Glomerular visceral epithelial cell (primary cell): ENCODE measurements around the gene MARCKS.

Source experiments
- DNase-seq: peaks from one replicate; pipeline ENCODE4 v3.0.0-alpha.2; 2016; ENCODE audit errors: extremely low spot score

Gene MARCKS

DNA sequence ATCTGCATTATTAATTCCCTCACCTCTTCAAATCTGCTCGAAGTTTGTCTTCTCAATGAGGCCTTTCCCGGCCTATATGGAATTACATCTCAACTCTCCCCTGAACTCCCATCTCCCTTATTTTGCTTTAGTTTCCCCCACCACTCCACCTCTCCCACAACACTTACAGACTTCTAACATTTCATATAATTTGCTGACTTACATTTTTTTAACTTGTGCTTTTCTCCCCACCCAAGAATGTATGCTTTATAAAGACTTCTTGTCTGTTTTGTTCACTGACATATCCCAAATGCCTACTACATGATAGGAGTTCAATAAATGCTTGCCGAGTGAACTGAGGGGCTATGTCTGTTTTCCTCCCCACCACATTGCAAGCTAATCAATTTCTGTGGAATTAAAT lies 3.9 kb upstream of the MARCKS start:
- no peak for DNase-seq

DNA sequence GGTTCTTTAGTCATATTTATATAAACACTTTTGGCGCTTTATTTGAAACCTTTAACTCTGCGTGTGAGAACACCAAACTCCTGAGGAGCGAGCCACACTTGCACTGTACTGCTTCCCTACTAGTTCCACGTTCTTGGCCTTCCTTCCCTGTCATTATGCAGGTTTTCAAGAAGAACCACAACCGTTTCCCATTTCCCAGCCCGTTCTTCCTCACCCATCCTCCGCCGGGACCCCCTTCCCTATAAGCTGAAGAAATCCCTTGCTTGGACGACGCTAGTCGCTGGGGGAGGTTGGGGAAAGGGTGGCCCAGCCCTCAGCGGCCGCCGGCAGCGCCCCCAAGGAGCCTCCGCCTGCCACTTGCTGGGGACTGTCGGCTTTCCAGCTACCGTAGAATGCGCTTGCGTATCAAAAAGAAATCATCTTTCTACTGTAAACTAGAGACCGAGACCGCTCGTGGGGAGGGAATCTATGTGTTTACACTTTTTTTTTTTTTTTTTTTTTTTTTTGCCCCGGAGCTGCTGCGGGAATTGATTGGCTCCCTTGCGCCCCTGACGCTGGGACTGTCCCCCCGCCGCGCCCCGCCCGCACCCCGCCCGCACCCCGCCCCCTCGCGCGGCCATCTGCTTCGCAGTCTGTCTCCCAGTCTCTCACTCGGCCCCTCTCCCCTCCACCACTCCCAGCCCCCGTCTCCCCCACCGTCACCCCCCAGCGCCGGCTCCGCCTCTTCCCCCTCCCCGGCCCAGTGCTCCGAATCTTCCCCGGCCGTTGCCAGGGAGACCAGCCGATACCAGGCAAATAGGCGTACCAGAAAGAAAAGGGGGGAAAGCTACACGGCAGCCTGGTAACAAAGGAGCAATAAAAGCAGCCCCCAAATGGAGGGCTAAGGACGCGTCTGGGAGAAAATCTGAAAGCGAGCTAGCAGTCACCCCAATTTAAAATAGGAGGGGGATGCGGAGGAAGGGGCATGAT lies 2.3 kb upstream of the MARCKS start:
- DNase-seq = peak; percentile 89

DNA sequence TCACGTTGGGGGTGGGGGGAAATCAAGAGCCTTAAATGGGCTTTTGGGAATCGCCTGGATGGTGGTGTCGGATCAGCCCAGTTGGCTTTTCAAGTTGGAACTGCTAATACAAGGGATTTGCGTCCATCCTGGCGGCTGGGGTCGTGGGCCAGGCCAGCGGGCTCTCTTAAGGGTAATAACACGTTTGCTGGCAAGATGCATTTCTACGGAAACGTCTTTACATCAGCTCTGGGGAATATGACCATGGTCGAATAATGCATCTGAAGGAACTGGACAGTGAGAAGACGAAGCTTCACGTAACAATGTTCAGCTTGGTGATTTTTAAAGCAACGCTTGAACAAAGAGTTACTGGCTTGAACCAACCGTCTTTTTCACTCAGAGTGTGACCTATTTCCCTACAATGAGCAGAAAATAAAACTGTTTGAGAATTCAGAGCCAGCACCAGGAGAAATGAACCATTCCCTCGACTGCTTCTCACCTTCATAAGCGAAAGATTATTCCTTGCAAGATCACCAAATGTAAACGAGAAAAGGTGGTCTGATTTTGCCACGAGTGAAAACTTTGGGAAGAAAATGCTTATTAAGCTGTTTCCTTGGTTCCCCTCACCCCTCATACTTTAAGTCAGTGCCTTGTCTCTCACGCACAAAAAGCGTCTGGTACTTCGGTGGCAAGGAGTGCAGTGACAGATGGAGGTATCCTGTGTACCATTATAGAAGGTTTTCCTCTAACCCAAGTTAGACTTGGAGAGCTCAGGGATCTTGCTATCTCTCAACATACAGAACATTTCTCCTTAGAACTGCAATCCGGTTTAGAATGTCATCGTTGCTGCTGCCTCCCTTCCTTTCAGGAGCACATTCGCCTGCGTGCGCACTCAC lies 1.4 kb upstream of the MARCKS start:
- DNase-seq = peak; percentile 48

DNA sequence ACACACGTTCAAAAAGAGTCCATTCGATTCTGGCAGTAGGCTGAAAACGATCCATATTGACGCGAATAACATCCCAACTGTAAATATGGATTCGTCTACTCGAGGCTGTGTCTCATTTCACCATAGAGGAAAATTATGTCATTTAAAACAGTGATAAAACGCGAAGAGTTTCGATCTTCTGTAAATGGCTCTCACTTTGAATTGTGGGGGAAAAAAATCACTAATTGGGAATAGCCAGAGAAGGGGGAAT lies 845 bp upstream of the MARCKS start:
- DNase-seq = no peak

DNA sequence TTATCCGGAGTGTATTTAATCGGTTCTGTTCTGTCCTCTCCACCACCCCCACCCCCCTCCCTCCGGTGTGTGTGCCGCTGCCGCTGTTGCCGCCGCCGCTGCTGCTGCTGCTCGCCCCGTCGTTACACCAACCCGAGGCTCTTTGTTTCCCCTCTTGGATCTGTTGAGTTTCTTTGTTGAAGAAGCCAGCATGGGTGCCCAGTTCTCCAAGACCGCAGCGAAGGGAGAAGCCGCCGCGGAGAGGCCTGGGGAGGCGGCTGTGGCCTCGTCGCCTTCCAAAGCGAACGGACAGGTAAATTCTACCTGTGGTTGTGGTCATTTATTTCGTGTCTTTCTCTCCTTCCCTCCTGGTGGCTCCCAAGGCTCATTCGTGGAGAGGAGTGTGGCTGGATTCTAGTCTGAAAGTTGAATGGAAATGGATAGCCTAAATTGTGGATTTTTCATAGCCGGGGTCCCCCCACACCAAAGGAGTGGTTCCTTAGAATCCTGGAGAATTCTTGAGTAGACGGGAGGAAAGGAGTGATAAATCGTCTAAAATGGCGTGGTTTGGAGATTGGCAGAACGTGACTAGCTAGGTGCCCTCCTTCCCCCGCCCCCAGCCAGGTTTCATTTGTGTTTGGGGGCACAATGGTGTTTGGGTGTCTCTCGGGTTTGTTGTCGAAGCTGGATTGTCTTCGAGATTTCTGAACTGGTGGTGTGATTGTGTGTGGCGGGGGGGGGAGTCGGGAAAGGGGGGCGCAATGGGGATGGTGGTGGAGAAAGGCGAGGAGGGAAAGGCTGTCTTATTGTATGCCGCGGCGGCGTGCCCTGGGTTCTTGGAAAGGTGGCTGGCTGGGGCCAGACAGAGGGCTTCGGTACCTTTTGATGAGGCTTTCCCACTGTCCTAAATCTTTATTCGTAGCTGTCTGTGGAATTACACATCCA lies 673 bp downstream of the MARCKS start:
- peak; percentile 60 for DNase-seq

DNA sequence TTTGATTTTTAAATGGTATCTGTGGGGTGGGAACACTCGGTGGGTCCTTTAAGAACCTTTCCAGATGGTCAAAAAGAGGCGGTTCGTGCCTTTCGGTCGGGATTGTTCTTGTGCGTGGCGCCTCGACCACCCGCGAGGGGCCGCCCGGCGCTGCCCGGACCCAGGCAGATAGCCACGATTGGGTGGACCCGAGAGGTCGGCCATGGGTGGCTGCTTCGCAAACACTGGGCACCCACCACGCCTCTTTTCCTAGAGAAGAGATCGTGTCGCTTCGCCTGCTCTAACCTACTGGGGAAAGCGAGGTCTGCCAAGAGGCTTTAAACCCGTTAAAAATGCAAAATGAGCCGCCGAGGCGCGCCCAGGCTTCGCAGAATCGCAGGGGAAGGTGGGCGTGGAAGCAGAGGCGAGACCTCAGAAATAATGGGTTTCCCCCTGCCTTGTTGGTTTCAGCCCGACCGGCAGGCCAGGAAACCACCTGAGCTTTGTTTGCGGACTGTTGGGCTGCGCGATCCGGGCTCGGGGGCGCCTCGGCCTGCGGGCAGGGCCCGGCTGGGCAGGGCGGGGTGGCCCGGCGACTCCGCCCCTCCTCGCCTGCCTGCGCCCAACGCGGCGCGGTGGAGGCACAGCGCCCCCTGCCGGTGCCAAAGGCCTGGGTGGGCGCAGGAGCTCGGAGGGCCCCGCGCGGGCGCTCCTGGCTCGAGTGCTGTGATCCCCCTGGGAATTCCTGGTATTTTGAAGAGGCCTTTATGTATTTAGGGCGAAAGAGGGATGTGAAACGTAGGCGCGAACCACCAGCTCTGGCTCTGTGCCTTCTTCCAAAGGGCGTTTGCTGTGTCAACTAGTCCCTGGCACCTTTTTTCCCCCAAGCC lies 1.6 kb downstream of the MARCKS start:
- DNase-seq = peak; percentile 97

DNA sequence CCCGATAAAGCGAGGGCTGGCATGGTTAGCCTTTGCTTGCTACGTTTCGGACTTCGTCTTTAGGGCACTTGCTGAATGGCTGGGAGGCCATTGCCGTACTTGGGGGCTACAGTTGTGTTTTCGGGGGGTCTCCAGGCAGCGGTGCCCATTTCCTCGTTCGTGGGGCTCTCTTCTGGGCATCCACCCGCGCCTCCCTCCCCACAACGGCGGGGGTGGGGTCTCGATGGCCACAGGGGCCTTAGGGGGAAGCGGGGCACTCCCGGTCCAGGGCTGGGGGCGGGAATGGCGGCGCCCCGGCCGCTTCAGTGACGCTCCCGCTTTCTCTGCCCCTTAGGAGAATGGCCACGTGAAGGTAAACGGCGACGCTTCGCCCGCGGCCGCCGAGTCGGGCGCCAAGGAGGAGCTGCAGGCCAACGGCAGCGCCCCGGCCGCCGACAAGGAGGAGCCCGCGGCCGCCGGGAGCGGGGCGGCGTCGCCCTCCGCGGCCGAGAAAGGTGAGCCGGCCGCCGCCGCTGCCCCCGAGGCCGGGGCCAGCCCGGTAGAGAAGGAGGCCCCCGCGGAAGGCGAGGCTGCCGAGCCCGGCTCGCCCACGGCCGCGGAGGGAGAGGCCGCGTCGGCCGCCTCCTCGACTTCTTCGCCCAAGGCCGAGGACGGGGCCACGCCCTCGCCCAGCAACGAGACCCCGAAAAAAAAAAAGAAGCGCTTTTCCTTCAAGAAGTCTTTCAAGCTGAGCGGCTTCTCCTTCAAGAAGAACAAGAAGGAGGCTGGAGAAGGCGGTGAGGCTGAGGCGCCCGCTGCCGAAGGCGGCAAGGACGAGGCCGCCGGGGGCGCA lies 2.4 kb downstream of the MARCKS start:
- DNase-seq = peak; percentile 54

DNA sequence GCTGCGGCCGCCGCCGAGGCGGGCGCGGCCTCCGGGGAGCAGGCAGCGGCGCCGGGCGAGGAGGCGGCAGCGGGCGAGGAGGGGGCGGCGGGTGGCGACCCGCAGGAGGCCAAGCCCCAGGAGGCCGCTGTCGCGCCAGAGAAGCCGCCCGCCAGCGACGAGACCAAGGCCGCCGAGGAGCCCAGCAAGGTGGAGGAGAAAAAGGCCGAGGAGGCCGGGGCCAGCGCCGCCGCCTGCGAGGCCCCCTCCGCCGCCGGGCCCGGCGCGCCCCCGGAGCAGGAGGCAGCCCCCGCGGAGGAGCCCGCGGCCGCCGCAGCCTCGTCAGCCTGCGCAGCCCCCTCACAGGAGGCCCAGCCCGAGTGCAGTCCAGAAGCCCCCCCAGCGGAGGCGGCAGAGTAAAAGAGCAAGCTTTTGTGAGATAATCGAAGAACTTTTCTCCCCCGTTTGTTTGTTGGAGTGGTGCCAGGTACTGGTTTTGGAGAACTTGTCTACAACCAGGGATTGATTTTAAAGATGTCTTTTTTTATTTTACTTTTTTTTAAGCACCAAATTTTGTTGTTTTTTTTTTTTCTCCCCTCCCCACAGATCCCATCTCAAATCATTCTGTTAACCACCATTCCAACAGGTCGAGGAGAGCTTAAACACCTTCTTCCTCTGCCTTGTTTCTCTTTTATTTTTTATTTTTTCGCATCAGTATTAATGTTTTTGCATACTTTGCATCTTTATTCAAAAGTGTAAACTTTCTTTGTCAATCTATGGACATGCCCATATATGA lies 3.2 kb downstream of the MARCKS start:
- DNase-seq = peak; percentile 41

DNA sequence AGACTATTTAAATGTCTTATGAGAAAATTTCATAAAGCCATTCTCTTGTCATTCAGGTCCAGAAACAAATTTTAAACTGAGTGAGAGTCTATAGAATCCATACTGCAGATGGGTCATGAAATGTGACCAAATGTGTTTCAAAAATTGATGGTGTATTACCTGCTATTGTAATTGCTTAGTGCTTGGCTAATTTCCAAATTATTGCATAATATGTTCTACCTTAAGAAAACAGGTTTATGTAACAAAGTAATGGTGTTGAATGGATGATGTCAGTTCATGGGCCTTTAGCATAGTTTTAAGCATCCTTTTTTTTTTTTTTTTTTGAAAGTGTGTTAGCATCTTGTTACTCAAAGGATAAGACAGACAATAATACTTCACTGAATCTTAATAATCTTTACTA lies 5.0 kb downstream of the MARCKS start:
- DNase-seq = no peak

DNA sequence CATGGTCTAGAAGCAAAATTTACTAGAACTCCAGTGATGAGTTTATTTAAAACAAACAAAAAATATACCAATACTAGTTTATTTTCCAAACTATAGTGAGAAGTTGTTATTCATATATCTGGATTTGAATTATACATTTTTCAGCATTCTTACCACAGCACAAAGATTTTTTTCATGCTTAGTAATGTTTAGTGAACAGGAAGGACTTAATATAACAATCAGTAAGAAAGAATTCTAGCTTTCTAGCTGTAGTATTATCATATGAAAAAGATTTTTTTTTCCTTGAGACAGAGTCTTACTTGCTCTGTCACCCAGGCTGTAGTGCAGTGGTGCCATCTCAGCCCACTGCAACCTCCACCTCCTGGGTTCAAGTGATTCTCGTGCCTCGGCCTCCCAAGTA lies 13.8 kb downstream of the MARCKS start:
- no peak for DNase-seq

DNA sequence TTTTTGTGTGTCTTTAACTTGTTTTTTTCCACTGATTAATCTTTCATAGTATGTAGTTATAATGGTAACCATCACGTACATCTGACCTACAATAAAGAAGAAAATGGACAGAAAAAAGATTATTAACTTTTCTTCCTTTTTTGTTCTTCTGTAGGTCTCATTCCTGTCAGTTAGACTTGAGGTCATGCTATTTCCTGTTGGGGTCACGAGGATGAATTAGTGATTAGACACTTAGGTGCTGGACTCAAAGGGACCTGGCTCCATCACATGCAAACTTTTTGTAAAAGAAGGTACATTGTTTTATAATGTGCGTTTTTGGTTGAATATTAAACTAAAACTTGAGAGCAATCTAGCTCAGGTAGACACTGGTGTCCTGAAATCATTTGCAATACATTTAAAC lies 14.8 kb downstream of the MARCKS start:
- no peak for DNase-seq

DNA sequence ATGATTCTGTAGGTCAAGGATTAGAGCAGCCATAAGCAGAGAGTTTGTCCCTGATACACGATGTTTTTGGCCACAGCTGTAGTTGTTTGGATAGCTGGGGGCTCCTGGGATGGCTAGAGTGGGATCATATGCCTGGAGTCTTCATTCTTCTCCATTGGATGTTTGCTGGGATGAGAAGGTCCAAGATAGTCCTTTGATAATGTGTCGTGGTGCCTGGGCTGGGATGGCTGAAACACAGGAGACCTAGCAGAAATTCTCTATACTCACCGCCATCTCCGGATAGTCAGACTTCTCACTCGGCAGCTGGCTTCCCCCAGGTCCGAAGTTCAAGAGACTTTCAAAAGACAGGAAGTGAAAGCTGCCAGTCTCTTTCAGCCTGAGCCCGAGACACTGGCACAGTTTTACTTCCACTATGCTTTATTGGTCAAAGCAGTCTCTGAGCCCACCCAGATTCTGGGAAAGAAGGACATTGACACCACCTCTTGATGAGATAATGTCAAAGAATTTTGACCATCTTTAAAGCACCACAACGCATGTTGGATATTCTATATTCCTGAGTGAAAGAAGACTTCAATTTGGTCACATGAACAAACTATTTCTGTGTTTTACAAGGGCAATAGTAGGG lies 16.0 kb downstream of the MARCKS start:
- peak; percentile 77 for DNase-seq

DNA sequence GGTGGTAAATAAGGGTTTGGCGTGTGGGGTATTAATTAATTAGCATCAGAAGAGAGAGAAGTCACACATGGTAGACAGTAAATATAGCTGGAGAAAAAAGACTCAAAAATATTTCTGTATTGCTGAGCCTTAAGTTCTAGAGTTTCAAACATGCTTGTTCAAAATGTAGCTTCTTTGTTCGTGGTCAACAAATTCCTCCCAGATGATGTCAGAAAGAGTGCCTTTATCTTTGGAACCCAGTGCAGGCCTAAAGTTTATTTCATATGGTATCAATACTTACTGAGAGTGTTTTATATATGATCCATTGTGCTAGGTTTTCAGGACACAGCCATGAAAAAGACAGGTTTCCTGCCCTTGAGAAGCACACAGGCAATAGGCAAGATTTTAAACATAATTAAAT lies 18.3 kb downstream of the MARCKS start:
- DNase-seq = peak; percentile 38

DNA sequence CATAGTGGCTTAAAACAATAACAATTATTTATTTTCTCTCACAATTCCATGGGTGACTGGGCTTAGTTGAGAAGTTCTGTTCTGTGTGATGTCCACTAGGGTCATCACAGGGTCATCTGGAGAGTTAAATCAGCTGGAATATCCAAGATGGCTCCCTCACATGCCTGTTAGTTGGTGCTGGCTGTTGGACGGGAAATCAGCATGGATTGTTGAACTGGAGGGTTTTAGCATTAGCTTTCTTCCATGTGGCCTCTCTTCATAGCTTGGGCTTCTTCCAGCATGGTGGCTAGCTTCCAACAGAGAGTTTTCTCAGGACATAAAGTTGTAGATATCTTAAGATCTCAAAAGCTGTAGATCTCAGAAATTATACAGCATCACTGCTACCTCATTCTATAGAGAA lies 19.6 kb downstream of the MARCKS start:
- no peak for DNase-seq

DNA sequence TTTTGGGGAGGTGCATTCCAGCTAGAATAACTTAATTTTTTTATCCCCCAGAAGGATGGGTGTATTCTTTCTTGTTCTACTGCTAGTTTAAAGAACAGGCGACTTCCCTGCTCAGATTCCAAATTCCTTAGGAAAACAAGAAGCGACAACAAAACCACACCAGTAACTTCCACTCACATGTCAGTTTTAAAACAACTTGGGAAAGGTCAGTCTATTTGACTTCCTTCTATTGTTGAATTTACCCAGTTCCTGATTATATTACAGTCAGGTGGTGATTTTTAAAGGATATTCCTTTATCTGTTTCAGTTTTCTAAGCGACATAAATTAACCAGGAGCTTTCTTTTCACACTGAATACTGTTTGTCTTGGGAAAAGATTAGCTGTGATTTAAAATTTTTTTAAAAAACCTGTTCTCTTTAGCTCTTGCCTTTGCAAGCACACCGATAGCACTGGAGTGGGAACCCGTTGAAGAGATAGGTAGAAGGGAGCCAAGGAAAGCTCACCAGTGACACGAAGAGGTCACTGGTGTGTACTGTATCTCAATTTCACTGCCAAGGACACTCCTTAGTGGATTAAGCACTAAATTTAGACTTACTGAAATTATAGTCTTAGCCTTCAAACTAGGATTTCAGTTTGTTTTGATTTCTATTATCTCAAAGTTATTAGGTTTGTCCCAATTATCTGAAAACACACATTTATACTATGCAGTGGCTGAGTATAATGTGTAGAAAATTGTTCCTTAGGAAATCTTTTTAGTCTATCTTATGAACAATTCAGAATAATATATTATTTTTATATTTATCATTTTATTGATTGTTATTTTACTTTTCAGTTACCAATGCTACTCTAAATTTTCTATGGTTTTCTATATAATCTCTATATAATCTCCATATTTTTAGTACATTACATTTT lies 22.3 kb downstream of the MARCKS start:
- peak; percentile 80 for DNase-seq

DNA sequence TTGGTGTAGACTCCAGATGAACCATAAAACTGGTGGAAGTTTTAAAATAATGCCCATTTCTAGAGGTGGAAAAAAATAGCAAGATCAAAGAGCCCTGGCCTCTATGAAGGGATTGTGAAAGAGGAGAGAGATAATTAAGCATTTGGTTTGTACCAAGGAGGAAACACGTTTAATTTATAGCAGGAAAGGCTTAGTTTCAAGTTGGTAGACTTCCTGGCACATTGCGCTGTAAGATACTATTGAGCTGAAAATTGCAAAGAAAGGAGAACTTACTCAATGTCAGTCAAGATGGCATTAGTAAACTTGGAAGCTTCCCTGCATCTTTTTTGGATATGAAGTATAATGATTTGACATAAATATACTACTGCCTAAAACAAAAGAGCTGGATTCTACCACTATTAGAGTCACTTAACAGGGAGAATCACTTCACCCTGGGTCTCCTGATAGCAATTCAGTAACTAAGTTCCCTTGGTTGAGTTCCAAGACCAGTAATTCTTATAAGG lies 24.4 kb downstream of the MARCKS start:
- no peak for DNase-seq

DNA sequence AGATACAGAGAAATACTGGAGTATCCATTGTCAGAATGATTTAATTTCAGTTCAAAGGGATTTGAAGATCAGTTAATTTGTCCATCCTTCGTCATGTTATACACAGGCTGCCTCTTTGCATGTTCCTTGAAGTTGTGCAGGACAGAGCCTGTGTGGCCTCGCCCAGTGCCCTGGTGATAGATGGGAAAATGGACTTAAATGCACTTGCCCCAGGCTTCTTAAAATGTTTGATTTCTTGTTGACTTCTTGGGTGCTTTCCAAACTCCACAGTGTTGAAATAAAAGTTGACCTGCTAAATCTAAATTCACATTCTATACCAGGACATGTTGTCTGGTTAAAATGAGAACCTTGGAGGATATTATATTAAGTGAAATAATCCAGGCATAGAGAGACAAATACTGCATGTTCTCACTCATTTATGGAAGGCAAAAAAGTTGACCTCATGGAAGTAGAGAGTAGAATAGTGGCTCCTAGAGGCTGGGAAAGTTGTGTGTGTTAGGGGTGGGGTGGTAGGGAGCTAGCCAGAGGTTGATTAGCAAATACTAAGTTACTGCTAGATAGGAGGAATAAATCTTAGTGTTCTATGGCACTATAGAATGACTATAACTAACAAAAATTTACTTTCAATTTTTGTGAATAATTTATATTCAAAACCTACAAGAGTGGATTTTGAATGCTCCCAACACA lies 25.3 kb downstream of the MARCKS start:
- no peak for DNase-seq
